A204.1 (cell line): ENCODE results near the gene TPD52L2.

Source experiments
- FAIRE-seq: peaks from 2 replicates; lab custom pipeline; 2012; peaks lifted over from hg19 to GRCh38; lab: Jason Lieb, UNC

TPD52L2 gene

DNA sequence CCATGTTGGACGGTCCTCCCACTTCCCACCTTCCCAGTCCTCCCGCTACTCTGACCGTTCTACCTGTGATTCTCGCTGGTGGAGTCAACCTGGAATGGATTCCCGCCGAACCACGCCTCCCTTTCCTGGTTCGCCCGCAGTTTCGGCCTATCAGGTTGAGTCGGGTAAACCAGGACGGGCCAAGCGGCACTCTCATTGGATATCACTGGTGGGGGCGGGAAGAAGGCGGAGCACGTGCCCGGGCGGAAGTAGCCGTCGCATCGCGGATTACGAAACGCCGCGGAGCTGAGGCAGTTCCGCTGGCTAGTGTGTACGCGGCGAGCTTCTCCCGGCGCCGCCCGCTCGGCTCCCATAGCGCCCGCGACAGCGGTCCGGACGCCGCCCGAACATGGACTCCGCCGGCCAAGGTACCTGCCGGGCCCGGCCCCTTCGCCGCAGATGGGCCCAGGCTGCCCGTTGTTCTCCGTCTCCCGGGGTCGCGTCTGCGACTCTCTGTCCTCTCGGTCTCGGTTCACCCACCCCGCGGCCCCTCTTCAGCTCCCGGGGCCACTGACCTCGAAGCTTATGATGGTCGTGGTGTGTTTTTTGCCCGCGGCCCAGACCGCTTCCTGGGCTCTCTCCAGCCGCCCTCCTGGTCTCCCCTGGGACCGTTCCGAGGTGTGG is at the start of gene TPD52L2:
Gene TPD52L2 (plus strand): TSS at position 293 of the 663 bp plus-strand sequence. CDS start 96 bp downstream, at position 389.
- FAIRE-seq, result peak; percentile 96

DNA sequence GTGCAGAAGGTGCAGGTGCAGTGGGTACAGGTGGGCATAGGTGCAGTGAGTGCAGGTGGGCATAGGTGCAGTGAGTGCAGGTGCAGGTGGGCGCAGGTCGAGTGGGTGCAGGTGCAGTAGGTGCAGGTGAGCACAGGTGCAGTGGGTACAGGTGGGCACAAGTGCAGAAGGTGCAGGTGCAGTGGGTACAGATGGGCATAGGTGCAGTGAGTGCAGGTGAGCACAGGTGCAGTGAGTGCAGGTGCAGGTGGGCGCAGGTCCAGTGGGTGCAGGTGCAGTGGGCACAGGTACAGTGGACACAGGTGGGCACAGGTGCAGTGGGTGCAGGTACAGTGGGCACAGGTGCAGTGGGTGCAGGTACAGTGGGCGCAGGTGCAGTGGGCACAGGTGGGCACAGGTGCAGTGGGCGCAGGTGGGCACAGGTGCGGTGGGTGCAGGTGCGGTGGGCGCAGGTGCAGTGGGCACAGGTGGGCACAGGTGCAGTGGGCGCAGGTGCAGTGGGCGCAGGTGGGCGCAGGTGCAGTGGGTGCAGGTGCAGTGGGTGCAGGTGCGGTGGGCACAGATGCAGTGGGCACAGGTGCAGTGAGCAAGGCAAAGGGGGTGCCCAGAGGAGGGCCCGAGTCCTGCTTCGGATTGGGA is 49.3 kb upstream of the TPD52L2 start:
- FAIRE-seq, result no peak

- peak; percentile 19 for FAIRE-seq
These were observed 45.7 kb upstream of the TPD52L2 start for GRCh38 chr20:63819224-63819921.

GRCh38 chr20:63821811-63822210 is 43.3 kb upstream of the TPD52L2 start:
- no peak for FAIRE-seq

DNA sequence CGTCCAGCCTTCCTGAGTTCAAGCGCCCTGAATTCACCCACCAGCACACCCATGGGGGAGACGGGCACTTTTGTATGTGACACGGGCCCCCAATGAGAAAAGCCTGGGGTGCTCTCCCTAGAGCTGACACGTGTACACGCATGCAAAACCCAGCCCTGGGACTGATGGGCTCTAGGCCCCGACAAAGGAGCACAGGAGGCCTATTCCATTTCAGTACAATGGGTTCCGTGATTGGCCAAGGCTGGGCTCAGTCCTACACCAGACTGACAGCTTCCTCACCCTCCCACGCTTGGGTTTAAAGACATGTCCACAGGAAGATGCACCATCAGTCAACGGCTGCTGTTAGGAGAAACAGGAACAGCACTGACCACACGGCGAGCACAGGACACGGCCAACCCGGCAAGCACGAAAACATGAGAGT is 42.8 kb upstream of the TPD52L2 start:
- FAIRE-seq, result no peak

DNA sequence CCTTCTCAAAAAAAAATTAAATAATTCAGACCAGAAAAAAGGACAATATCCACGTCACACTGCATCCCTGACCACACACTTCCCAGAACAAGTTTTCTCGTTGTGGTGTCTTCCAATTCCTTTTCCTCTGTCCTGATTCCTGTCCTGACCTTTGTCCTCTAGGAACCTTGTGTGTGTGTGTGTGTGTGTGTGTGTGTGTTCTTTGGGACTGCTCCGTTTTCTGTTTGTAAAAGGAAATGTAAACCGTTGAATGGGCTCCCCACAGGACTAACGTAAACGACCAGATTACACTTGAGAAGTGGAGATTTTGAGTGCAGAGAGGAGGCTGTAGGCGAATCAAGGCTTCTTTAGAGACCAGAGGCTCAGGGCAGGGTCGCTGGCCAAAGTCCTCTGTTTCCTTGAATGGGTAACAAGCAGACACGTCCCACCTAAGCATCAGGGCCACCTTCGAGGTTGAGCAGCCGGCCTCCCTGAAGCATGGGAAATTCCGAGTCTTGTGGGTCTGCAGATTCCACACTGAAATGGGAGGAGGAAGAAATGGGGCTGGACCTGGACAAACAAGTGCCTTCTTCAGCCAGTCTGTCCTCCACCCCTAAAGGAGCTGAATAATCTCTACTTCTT is 41.3 kb upstream of the TPD52L2 start:
- no peak for FAIRE-seq

- no peak for FAIRE-seq
These were observed 39.5 kb upstream of the TPD52L2 start for GRCh38 chr20:63825331-63826118.

DNA sequence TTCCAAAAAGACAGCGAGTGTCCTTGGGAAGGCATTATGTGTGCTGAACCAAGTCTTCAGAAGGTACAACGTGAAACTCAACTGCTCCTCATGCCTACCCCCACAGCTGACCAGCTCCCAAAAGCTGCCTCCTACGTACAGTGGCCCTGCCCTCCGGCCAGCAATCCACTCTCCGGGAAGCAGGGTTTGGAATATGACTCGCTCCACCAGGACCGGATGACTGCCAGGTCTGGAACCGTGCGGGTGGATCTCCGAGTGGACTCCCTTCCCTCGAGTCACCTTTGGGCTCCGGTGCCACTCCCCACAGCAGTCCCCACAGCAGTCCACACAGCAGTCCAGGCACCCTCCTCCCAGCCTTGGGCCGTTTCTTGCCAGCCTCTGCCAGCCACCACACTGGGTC is 38.3 kb upstream of the TPD52L2 start:
- no peak for FAIRE-seq

- no peak for FAIRE-seq
These were observed 36.9 kb upstream of the TPD52L2 start for GRCh38 chr20:63828124-63828523.

- FAIRE-seq, result no peak
These were observed 36.5 kb upstream of the TPD52L2 start for GRCh38 chr20:63828545-63828944.

DNA sequence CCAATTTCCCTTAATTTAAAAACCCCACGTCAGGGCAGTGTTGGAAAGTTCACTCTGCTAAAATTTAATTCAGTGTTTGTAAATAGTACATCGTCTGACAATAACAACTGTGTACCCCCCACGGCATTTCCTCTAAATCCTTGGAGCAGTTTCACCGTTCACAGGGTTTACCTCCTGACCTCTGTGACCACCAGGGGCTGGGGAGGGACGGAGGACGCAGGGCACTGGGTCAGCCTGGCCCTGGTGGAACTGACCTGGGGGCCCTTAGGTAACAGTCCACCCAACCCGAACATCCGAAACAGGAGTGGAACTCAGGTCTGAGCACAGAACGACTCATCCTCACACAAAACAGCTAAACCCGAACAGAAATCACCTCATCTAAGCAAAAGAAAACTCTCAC is 36.1 kb upstream of the TPD52L2 start:
- no peak for FAIRE-seq

DNA sequence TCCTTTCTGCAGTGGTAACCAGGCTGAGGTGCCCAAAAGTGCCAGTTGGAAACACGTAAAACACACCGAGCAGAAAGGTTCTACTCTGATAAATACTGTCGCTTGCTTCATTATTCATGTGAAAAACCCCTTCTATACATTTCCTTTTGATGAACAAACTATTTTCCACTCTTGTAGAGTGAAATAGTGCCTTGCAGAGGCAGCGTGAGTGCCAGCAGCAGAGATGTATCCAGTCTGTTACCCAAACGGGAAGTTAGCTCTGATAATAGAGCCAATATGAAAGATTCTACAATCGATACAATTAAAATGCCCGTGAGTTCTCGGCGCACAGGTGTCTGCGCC is 35.5 kb upstream of the TPD52L2 start:
- FAIRE-seq, result no peak

DNA sequence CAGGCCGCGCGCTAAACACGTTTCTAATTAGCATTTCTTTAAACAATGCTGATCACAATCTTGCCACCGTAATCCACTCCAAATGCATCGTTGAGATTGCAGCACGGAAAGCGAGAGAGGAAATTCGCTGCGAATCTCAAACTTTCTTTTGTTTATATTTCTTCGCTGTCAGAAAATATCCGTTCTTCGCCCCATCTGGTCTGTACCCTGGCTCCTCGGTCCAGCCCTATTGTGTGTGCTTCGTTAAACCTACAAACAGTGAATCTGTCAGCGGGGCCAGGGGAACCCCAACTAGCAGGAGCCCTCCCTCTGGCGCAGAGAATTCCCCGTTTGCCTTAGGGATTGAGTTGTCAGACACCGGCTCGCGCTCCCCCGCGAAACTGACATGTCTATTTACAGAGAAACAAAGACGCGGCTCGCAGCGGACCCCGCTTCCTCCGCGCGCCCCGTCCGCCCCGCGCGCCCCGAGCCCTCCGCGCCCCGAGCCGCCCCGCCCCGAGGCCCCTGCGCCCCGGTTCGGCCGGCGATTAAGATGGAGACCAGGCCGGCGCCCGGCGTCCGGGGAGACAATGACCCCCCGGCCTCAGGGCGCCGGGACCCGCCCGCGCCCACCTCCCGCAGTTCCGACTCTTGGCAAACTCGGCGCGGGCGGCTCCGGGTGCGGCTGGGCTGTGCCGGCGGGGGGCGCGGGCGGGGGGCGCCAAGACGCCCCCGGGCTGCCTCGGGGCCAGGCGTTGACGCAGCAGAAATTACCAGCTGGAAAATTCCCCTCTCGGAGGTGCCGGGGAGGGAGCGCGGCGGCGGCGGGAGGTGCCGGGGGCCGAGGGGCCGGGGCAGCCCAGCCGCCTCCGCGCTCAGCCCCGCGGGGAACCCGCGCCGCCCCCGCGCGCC is 34.9 kb upstream of the TPD52L2 start:
- FAIRE-seq, result no peak

- no peak for FAIRE-seq
These were observed 34.1 kb upstream of the TPD52L2 start, which contains the start of gene ZBTB46 for GRCh38 chr20:63830841-63831588. TSS of gene ZBTB46 (minus strand) at chr20:63831264. CDS start at chr20:63790757, 40,507 bp downstream.

GRCh38 chr20:63831646-63831992 is 33.5 kb upstream of the TPD52L2 start:
- FAIRE-seq, result no peak

- no peak for FAIRE-seq
These were observed 32.9 kb upstream of the TPD52L2 start for GRCh38 chr20:63831993-63832686.

DNA sequence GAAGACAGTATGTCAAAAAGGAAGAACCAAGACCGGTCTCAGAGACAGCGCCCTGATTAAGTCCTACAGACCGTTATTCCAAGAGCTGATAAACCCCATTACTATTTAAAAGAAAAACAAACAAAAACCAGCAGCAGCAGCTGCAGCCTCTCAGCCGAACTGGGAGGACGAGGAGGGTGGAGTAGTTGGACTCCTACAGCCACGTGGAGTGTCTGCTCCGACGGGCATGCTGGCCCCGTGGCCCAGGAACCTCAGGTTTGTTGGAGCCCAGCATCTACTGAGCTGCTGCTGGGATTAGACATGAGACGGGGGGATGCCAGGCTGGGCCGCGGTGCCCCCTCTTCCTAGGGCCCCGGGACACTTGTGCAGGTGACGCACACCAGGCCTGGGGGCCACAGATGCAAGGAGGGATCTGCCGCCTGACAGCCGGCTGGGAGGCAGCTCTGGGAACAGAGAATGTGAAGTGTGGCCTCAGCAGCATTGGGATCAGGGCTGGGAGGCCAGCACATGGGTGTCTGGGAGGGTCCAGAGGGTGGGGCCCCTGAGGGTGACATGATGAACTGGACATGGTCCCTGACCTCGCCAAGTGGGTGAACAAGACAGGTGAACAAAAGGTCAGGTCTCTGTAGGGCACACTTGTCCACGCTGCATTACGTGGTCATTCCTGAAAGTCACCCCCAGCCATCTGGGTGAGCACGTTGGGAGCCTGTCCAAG is 31.1 kb upstream of the TPD52L2 start:
- no peak for FAIRE-seq

- FAIRE-seq, result no peak
These were observed 30.6 kb upstream of the TPD52L2 start for GRCh38 chr20:63834491-63834880.
